ENCODE data around the gene PARP14.

Gene PARP14

DNA sequence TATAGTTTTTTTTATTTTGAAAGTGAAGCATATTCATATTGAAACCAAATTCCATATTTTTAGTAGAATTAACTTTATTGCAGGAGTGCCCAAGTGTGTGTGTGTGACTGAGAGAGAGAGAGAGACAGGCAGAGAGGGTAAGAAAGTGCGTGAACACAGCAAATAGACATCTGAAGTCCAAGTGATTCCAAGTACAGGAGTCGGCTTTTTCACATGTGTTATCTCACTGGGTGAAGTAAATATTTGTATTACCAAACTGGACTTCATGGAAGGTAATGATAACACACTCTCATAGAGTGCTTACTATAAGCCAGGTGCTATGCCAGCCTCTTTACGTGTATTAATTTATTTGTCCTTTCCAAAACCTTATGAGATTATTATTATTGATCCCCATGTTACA, 12.0 kb downstream of the PARP14 start:
- H4K20me1 ChIP-seq (ENCODE audit: insufficient read depth, low read length): no peaks in the 10 kb centered on the region
- no peaks in the 10 kb centered on the region for H3K79me2 ChIP-seq (ENCODE audit: insufficient read depth, low read length)
- no peak overlapping the region for H3K9ac ChIP-seq (ENCODE audit: low read length)
- H3K9me3 ChIP-seq (ENCODE audit: low read length): no peaks in the 10 kb centered on the region
- H3K4me3 ChIP-seq (ENCODE audit: low read depth, low read length, poor library complexity, severe bottlenecking): no peak overlapping the region
- H3K36me3 ChIP-seq (ENCODE audit: insufficient read depth, low read length): no peaks in the 10 kb centered on the region
- no peak overlapping the region for H3K27ac ChIP-seq (ENCODE audit: low read depth, low read length, poor library complexity, severe bottlenecking)
- H3K27me3 ChIP-seq (ENCODE audit: insufficient read depth, low read length): no peaks in the 10 kb centered on the region
- peaks cover 14% of the 10 kb centered on the region for H3K4me1 ChIP-seq (ENCODE audit: insufficient read depth, low read length, severe bottlenecking)
- H3F3A ChIP-seq (ENCODE audit: insufficient read depth, low read length): no peaks in the 10 kb centered on the region
- H2AFZ ChIP-seq (ENCODE audit: low read length): no peak overlapping the region
- H3K4me2 ChIP-seq (ENCODE audit: low read length): no peak overlapping the region
- H3K9me2 ChIP-seq (ENCODE audit: low read depth, low read length): no peaks in the 10 kb centered on the region
- TF ChIP-seq, protein P1, sequence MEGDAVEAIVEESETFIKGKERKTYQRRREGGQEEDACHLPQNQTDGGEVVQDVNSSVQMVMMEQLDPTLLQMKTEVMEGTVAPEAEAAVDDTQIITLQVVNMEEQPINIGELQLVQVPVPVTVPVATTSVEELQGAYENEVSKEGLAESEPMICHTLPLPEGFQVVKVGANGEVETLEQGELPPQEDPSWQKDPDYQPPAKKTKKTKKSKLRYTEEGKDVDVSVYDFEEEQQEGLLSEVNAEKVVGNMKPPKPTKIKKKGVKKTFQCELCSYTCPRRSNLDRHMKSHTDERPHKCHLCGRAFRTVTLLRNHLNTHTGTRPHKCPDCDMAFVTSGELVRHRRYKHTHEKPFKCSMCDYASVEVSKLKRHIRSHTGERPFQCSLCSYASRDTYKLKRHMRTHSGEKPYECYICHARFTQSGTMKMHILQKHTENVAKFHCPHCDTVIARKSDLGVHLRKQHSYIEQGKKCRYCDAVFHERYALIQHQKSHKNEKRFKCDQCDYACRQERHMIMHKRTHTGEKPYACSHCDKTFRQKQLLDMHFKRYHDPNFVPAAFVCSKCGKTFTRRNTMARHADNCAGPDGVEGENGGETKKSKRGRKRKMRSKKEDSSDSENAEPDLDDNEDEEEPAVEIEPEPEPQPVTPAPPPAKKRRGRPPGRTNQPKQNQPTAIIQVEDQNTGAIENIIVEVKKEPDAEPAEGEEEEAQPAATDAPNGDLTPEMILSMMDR (IDR thresholded peaks at IDR 0.05; ENCODE audit: low read length): no peak
- no peak for TF ChIP-seq EZH2 (IDR thresholded peaks at IDR 0.05; ENCODE audit: borderline replicate concordance, low read length)

DNA sequence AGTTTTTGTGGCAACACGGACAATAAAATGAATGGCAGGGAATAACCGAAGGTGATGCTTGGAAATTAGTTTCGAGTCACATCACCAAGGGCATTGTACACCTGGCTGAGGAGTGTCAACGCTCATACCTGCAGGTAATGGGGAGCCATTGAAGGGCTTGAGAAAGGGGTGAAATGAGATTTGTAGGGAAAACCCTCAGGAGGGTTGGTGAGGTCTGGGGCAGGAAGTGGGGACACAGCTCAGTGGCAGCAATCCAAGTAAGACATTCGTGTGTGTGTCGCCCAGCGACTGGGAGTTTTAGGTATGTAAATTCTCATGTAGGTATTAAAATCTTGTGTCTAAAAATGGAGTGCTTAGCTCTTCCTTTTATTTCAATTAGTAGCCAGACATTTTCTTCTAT, 14.3 kb downstream of the PARP14 start:
- no peaks in the 10 kb centered on the region for H3K9me3 ChIP-seq (ENCODE audit: low read length)
- H3K9me2 ChIP-seq (ENCODE audit: low read depth, low read length): no peaks in the 10 kb centered on the region
- no peak overlapping the region for H3K4me3 ChIP-seq (ENCODE audit: low read depth, low read length, poor library complexity, severe bottlenecking)
- H2AFZ ChIP-seq (ENCODE audit: low read length): no peak overlapping the region
- H3K27ac ChIP-seq (ENCODE audit: low read depth, low read length, poor library complexity, severe bottlenecking): no peak overlapping the region
- peaks cover 24% of the 10 kb centered on the region for H3K4me1 ChIP-seq (ENCODE audit: insufficient read depth, low read length, severe bottlenecking)
- no peaks in the 10 kb centered on the region for H4K20me1 ChIP-seq (ENCODE audit: insufficient read depth, low read length)
- no peaks in the 10 kb centered on the region for H3K36me3 ChIP-seq (ENCODE audit: insufficient read depth, low read length)
- no peak overlapping the region for H3K9ac ChIP-seq (ENCODE audit: low read length)
- H3K4me2 ChIP-seq (ENCODE audit: low read length): no peak overlapping the region
- H3K27me3 ChIP-seq (ENCODE audit: insufficient read depth, low read length): no peaks in the 10 kb centered on the region
- no peaks in the 10 kb centered on the region for H3K79me2 ChIP-seq (ENCODE audit: insufficient read depth, low read length)
- no peaks in the 10 kb centered on the region for H3F3A ChIP-seq (ENCODE audit: insufficient read depth, low read length)
- no peak for TF ChIP-seq EZH2 (IDR thresholded peaks at IDR 0.05; ENCODE audit: borderline replicate concordance, low read length)
- TF ChIP-seq, protein P1 (IDR thresholded peaks at IDR 0.05; ENCODE audit: low read length): no peak

DNA sequence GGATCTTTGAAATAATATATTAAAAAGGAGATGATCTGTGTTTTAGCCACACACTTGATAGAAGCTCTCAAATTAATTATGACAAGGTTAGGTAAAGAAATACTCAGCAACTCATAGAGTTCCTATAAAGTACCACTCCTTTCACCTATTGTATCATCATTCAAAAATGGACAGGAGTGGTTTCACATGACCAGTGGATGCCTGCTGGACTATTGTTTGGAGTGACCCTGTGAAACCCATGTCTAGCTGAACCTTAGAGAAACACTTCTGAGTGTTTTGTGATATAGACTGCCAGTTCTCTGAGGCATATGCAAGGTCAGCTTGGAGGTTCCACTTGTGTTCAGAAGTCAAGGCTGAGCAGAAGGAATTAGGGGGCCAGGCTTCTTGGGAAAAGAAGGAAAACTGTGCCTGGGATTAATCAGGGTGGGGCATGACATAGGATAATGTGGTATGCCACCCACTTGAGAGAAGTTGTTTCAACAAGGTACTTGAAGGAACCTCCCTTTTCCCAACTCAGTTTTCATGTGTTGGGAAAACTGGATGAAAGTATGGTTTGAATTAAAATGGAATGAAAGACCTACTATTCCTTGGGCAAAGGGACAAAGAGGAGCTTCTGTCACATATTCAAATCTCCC, 15.4 kb downstream of the PARP14 start:
- H4K20me1 ChIP-seq (ENCODE audit: insufficient read depth, low read length): no peaks in the 10 kb centered on the region
- TF ChIP-seq, protein P1 (IDR thresholded peaks at IDR 0.05; ENCODE audit: low read length): no peak
- no peak for TF ChIP-seq EZH2 (IDR thresholded peaks at IDR 0.05; ENCODE audit: borderline replicate concordance, low read length)
- H3K9me3 ChIP-seq (ENCODE audit: low read length): no peaks in the 10 kb centered on the region
- no peak overlapping the region for H3K27ac ChIP-seq (ENCODE audit: low read depth, low read length, poor library complexity, severe bottlenecking)
- no peaks in the 10 kb centered on the region for H3K27me3 ChIP-seq (ENCODE audit: insufficient read depth, low read length)
- H3K9ac ChIP-seq (ENCODE audit: low read length): no peak overlapping the region
- no peaks in the 10 kb centered on the region for H3K9me2 ChIP-seq (ENCODE audit: low read depth, low read length)
- H3K79me2 ChIP-seq (ENCODE audit: insufficient read depth, low read length): no peaks in the 10 kb centered on the region
- peaks cover 24% of the 10 kb centered on the region for H3K4me1 ChIP-seq (ENCODE audit: insufficient read depth, low read length, severe bottlenecking)
- H2AFZ ChIP-seq (ENCODE audit: low read length): no peak overlapping the region
- no peak overlapping the region for H3K4me3 ChIP-seq (ENCODE audit: low read depth, low read length, poor library complexity, severe bottlenecking)
- no peak overlapping the region for H3K4me2 ChIP-seq (ENCODE audit: low read length)
- no peaks in the 10 kb centered on the region for H3F3A ChIP-seq (ENCODE audit: insufficient read depth, low read length)
- H3K36me3 ChIP-seq (ENCODE audit: insufficient read depth, low read length): no peaks in the 10 kb centered on the region
